HEK293 (cell line): ENCODE results near the gene ANKRD37.

Experiments used
- OVOL3 ChIP-seq: fragments of 450-650 bp; formaldehyde crosslinking; IDR thresholded peaks from 2 replicates; pipeline ENCODE4 v1.5.1; 2016; ENCODE audit warnings: missing biosample characterization, missing genetic modification characterization
- SP2 ChIP-seq: fragments of 450-650 bp; formaldehyde crosslinking; IDR thresholded peaks from 2 replicates; pipeline ENCODE4 v1.5.1; 2016; ENCODE audit warnings: missing biosample characterization, missing genetic modification characterization
- ZNF169 ChIP-seq: fragments of 450-650 bp; formaldehyde crosslinking; IDR thresholded peaks from 2 replicates; pipeline ENCODE4 v1.5.1; 2016; ENCODE audit warnings: missing biosample characterization, missing genetic modification characterization
- ZNF18 ChIP-seq: fragments of 450-650 bp; formaldehyde crosslinking; IDR thresholded peaks from 2 replicates; pipeline ENCODE4 v1.5.1; 2016; ENCODE audit warnings: missing biosample characterization, missing genetic modification characterization
- ZNF473 ChIP-seq: fragments of 450-650 bp; formaldehyde crosslinking; IDR thresholded peaks from 2 replicates; pipeline ENCODE4 v1.5.1; 2017; ENCODE audit warnings: missing biosample characterization, missing genetic modification characterization
- ZNF639 ChIP-seq: fragments of 450-650 bp; formaldehyde crosslinking; IDR thresholded peaks from 2 replicates; pipeline ENCODE4 v1.5.1; 2016; ENCODE audit warnings: missing biosample characterization, missing genetic modification characterization
- ZNF670 ChIP-seq: fragments of 450-650 bp; formaldehyde crosslinking; IDR thresholded peaks from 2 replicates; pipeline ENCODE4 v1.5.1; 2016; ENCODE audit warnings: missing biosample characterization, missing genetic modification characterization, low read depth

- TF ChIP-seq ZNF473 (tag by site-specific recombination), result no peak
- TF ChIP-seq ZNF639 (tag by site-specific recombination), result no peak
- no peak for TF ChIP-seq OVOL3
- no peak for TF ChIP-seq ZNF670
- no peak for TF ChIP-seq ZNF169 (tag by site-specific recombination)
- TF ChIP-seq ZNF18, result no peak
- TF ChIP-seq SP2, result no peak
These were observed 38.1 kb upstream of the ANKRD37 start for GRCh38 chr4:185358514-185358913.
